22Rv1 (cell line): ENCODE results near the gene RAB30.

Experiments
- CTCF ChIP-seq: fragments of 450-650 bp; IDR thresholded peaks from 2 replicates; pipeline ENCODE4 v1.5.1; 2017; ENCODE audit warnings: mild to moderate bottlenecking
- ZFX ChIP-seq: fragments of 450-650 bp; IDR thresholded peaks from 2 replicates; pipeline ENCODE4 v1.6.1; 2017; ENCODE audit warnings: antibody characterized with exemption, borderline replicate concordance

GRCh38 chr11:82930734-82931133 lies 141.0 kb downstream of the RAB30 start:
- TF ChIP-seq CTCF, result no peak
- no peak for TF ChIP-seq ZFX
